ENCODE results near the gene POT1. TPM values are rescaled to one million over a fixed set of nuclear protein-coding genes. Genes with fewer than 3 reads are reported as not detected.
A peak's percentile ranks its signal among the peaks of the same experiment; 100 is the strongest.

The POT1 gene
- total RNA-seq, 1 donor from 2014 or later = 19.3 TPM

- no peak for DNase-seq (ENCODE audit: low spot score)
Measured at GRCh38 chr7:124808206-124808605, 121.4 kb downstream of the POT1 start.

DNA sequence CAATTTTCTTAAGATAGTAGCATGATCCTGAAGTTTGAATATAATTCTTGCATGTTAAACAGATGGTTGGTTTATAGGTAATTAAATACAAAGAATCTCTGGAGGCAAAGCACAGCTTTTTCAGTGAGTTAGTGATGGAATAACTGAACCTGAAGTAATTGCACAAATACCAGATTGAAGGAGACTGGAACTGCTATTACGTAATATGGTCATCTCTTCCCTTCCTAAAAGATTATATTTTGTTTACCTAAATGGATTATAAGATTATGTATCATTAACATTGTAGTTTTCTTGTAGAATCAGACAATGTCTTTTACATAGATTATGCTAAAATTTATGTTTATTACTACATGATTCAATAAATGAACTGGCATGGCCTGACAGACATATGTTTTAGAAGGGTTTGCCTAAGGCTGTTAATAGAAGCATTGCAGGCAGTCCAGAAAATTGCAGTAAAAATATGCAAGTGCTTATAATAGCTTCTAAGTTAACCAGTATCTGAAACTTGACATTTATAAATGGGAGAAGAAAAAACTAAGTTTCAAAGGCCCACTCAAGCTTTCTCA lies 128.2 kb downstream of the POT1 start:
- DNase-seq (ENCODE audit: low spot score) = no peak

GRCh38 chr7:124800386-124800785 lies 129.2 kb downstream of the POT1 start:
- DNase-seq (ENCODE audit: low spot score) = no peak

GRCh38 chr7:124799448-124799847 lies 130.2 kb downstream of the POT1 start:
- DNase-seq (ENCODE audit: low spot score) = no peak

- no peak for DNase-seq (ENCODE audit: low spot score)
Measured at GRCh38 chr7:124796771-124797170, 132.9 kb downstream of the POT1 start.

GRCh38 chr7:124792696-124793095 lies 136.9 kb downstream of the POT1 start:
- no peak for DNase-seq (ENCODE audit: low spot score)

GRCh38 chr7:124792002-124792401 lies 137.6 kb downstream of the POT1 start:
- DNase-seq (ENCODE audit: low spot score) = no peak

GRCh38 chr7:124791426-124791825 lies 138.2 kb downstream of the POT1 start:
- DNase-seq (ENCODE audit: low spot score) = no peak

GRCh38 chr7:124790645-124791044 lies 139.0 kb downstream of the POT1 start:
- DNase-seq (ENCODE audit: low spot score) = no peak

- DNase-seq (ENCODE audit: low spot score) = no peak
Measured at GRCh38 chr7:124785994-124786393, 143.6 kb downstream of the POT1 start.

- DNase-seq (ENCODE audit: low spot score) = peak; percentile 51
Measured at GRCh38 chr7:124784879-124785818, 144.5 kb downstream of the POT1 start.

DNA sequence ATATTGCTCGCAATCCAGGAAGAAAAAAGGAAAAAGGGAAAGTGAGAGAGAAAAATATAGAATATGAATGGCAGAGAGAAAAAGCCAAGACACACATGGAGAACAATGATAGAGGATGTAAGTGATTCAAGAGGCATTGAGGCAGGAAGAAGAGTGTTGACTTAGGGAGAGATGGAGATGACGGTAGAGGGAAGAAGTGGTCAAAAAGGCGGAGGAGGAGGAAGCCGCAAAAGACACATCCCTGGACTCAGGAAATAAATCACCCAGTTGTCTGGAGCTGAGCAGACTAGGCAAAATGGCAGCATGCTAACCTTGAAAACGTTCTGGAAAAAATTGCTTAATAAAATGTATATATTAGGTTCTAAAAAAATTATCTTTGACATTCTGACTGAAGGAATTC lies 146.4 kb downstream of the POT1 start:
- DNase-seq (ENCODE audit: low spot score) = no peak

- DNase-seq (ENCODE audit: low spot score) = no peak
Measured at GRCh38 chr7:124781907-124782734, 147.5 kb downstream of the POT1 start.

DNA sequence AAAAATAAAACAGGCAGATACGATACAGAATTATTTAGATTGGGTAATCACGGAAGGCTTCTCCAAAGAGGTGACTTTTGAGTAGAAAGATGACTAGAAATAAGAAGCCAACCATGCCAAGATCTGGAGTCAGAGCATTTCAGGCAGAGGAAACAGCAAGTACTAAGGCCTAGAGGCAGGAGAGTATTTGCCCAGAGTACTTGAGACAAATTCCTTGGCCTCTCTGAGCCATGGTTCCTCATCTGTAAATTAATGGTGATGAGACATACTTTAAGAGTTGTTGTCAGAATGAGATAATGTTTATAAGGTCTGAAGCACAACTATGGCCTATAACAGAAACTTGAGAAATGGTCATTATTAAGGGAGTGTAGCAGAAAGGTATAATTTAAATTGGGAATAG lies 148.2 kb downstream of the POT1 start:
- no peak for DNase-seq (ENCODE audit: low spot score)

GRCh38 chr7:124780608-124781007 lies 149.0 kb downstream of the POT1 start:
- no peak for DNase-seq (ENCODE audit: low spot score)

DNA sequence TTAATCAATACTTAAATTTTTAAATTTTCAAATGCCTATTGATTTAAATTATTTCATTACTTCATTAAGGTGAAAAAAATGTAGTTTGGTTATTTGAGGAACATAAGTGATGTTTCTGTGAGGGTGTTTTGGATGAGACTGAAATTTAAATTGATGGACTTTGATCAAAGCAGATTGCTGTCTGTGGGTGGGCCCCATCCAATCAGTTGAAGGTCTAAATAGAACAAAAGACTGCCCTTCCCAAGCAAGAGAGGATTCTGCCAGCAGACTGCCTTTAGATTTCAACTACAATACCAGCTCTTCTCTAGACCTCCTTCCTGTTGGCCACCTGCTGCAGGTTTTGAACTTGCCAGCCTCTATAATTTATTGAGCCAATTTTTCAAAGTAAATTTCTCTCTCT lies 149.6 kb downstream of the POT1 start:
- DNase-seq (ENCODE audit: low spot score) = no peak

DNA sequence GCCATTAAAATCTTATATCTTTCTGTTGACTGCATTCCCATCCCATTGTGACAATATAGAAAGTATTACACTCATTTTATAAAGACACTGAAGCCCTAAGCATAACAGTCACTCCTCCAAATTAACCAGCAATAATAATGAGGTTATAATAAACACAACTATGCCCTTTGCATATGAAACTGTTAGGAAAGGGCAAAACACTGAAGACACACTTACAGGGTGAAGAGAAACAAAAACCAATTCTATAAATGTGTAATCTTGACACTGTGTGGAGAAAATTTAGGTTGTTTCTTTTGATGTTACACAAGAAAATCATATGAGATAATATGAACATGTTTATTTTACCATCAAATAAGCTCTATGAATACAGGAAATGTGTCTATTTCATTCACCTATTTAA lies 150.0 kb downstream of the POT1 start:
- no peak for DNase-seq (ENCODE audit: low spot score)

DNA sequence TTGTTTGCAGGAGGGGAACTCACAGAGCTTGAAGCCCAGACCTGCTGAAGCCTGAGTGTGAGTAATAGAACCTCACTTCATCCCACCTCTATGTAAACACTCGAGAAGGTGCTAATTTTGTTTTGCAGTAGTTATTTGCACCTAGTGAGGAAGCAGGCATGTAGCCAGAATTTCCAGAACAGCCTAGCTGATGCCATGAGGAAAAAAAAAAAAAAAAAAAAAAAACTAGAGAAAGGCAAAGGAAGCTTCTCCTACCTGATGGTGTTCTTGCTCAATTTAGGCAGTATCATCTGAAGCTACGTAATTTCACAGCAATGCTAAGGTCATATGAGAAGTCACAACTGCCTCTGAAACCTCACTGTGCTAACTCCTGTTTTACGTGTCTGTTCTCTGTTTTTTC lies 150.4 kb downstream of the POT1 start:
- no peak for DNase-seq (ENCODE audit: low spot score)

- DNase-seq (ENCODE audit: low spot score) = no peak
Measured at GRCh38 chr7:124777268-124777667, 152.4 kb downstream of the POT1 start.

DNA sequence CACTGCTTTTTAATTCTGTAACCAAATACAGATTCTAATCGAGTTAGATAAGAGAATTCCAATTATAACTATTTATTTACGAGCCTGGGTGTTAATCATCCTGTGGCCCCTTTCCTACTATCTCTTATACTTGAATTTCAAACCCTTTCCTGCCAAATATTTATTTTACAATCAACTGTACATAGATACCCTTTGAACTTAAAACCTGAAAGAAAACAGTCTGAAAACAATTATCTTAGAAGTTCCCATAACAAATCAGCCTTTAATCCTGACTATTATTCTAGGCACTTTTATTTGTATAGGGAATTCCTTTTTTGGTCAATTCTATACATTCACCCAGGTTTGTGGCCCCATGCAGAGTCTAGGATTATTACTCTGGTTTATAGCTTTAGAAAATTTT lies 153.5 kb downstream of the POT1 start:
- DNase-seq (ENCODE audit: low spot score) = no peak

GRCh38 chr7:124775422-124775821 lies 154.2 kb downstream of the POT1 start:
- no peak for DNase-seq (ENCODE audit: low spot score)

DNA sequence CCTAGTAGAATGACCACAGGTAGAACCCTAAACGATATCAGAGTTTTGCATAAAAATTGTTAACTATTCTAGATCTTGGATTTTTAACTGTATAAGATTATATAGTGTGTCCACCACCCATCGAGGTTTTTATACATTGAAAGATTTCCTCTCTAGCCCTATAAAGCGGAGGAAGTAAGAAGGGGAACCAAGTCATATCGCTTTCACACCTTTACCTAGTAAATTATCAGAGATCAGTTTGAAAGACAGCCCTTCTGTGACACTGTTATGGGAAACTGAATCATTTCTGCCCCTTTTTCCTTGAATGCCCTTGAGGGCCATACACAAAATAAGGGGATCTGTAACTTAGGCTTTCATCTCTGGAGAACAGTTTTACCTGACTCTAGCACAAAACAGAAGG lies 155.7 kb downstream of the POT1 start:
- DNase-seq (ENCODE audit: low spot score) = no peak

DNA sequence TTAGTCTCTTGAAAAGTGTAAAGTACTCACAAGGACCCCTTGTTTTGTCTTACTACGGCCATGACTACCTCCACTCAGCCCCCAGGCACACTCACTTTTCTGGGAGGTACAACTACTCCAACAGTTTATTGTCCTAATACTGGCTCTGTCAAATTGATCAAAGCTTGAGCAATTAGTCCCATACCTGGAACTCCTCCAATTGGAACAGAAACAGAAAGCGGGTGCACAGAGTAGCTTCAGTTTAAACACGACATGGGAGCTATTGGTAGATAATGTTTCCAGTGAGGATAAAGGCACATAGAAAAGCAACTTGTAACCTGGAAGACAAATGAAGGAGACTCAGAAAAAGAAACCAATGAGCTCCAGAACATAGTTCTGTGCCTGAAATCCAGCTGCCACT lies 156.3 kb downstream of the POT1 start:
- no peak for DNase-seq (ENCODE audit: low spot score)
